HEK293 (cell line): ENCODE results near the gene DGKG.
A peak's percentile ranks its signal among the peaks of the same experiment; 100 is the strongest.

ENCODE experiments used
- CTCF ChIA-PET: fragments of 350-600 bp; formaldehyde crosslinking; extraction: SDS; loops from one replicate; lab custom pipeline; 2021; ENCODE audit warnings: antibody characterized with exemption; lab: Yijun Ruan, JAX
- POLR2A ChIA-PET: fragments of 300-600 bp; formaldehyde crosslinking; extraction: SDS; loops from one replicate; lab custom pipeline; 2020; ENCODE audit warnings: antibody characterized with exemption, inconsistent platforms; lab: Yijun Ruan, JAX
- H3K27ac ChIP-seq: fragments of 200-500 bp; sonication (Bioruptor generic); 2 replicates; pipeline ENCODE4 v1.5.1; 2014; ENCODE audit warnings: low read depth, low read length, control low read depth, inconsistent platforms; ENCODE audit errors: extremely low read depth
- H3K36me3 ChIP-seq, 2 experiments: fragments of 200-500 bp in 1 of 2; sonication (Bioruptor generic) in 1 of 2; 1 replicate in 1 of 2; 2 replicates in 1 of 2; pipeline ENCODE4 v1.5.1; 2014 to 2017; ENCODE audit warnings: inconsistent platforms in 2 of 2, low read length in 2 of 2; ENCODE audit not compliant: control insufficient read depth in 2 of 2, insufficient read depth in 1 of 2
- H3K4me1 ChIP-seq: fragments of 200-500 bp; sonication (Bioruptor generic); 2 replicates; pipeline ENCODE4 v1.5.1; 2014; ENCODE audit warnings: mild to moderate bottlenecking, low read length, inconsistent platforms; ENCODE audit not compliant: control insufficient read depth, insufficient read depth
- H3K4me3 ChIP-seq: 2 replicates; pipeline ENCODE4 v1.5.1; 2011; ENCODE audit warnings: low read depth, mild to moderate bottlenecking, control low read depth, low read length, moderate library complexity
- H3K9me3 ChIP-seq: fragments of 200-500 bp; sonication (Bioruptor generic); 2 replicates; pipeline ENCODE4 v1.5.1; 2014; ENCODE audit warnings: low read depth, low read length, inconsistent platforms; ENCODE audit not compliant: control insufficient read depth, insufficient read depth
- GLI4 ChIP-seq: fragments of 450-650 bp; formaldehyde crosslinking; IDR thresholded peaks from 2 replicates; pipeline ENCODE4 v1.5.1; 2016; ENCODE audit warnings: missing biosample characterization, missing genetic modification characterization
- MEIS1 ChIP-seq: sonication (generic); formaldehyde crosslinking; IDR thresholded peaks from 2 replicates; pipeline ENCODE4 v1.8.1; 2022; ENCODE audit warnings: missing genetic modification reagents, mild to moderate bottlenecking, borderline replicate concordance
- ZBTB17 ChIP-seq: fragments of 450-650 bp; formaldehyde crosslinking; IDR thresholded peaks from 2 replicates; pipeline ENCODE4 v1.5.1; 2016; ENCODE audit warnings: missing biosample characterization, missing genetic modification characterization
- ZBTB26 ChIP-seq: fragments of 450-650 bp; formaldehyde crosslinking; optimal IDR thresholded peaks from 2 replicates; pipeline ENCODE3; 2016; ENCODE audit warnings: missing biosample characterization, mild to moderate bottlenecking, missing genetic modification characterization
- ZBTB48 ChIP-seq: fragments of 450-650 bp; formaldehyde crosslinking; IDR thresholded peaks from 2 replicates; pipeline ENCODE4 v1.5.1; 2016; ENCODE audit warnings: missing biosample characterization, missing genetic modification characterization
- ZBTB49 ChIP-seq: fragments of 450-650 bp; formaldehyde crosslinking; IDR thresholded peaks from 2 replicates; pipeline ENCODE4 v1.5.1; 2016; ENCODE audit warnings: missing biosample characterization, missing genetic modification characterization, low read depth
- ZFP41 ChIP-seq: fragments of 450-650 bp; formaldehyde crosslinking; IDR thresholded peaks from 2 replicates; pipeline ENCODE4 v1.5.1; 2016; ENCODE audit warnings: missing biosample characterization, missing genetic modification characterization, borderline replicate concordance
- ZNF112 ChIP-seq: fragments of 450-650 bp; formaldehyde crosslinking; IDR thresholded peaks from 2 replicates; pipeline ENCODE4 v1.5.0; 2017; ENCODE audit warnings: missing biosample characterization, missing genetic modification characterization
- ZNF18 ChIP-seq: fragments of 450-650 bp; formaldehyde crosslinking; IDR thresholded peaks from 2 replicates; pipeline ENCODE4 v1.5.1; 2016; ENCODE audit warnings: missing biosample characterization, missing genetic modification characterization
- ZNF223 ChIP-seq: fragments of 450-650 bp; formaldehyde crosslinking; IDR thresholded peaks from 2 replicates; pipeline ENCODE4 v1.5.1; 2016; ENCODE audit warnings: missing biosample characterization, missing genetic modification characterization
- ZNF274 ChIP-seq, 2 experiments: fragments of 200-500 bp in 1 of 2; fragments of 450-650 bp in 1 of 2; sonication (Bioruptor generic) in 1 of 2; formaldehyde crosslinking in 1 of 2; IDR thresholded peaks; 2 replicates each; pipeline versions ENCODE4 v1.5.1 to v1.6.1; 2014 to 2016; ENCODE audit warnings: borderline replicate concordance in 1 of 2, inconsistent platforms in 1 of 2, low read length in 1 of 2, missing biosample characterization in 1 of 2, missing genetic modification characterization in 1 of 2
- ZNF341 ChIP-seq: fragments of 450-650 bp; formaldehyde crosslinking; IDR thresholded peaks from 2 replicates; pipeline ENCODE4; 2016; ENCODE audit warnings: low read depth, missing biosample characterization, missing genetic modification characterization
- ZNF404 ChIP-seq: fragments of 450-650 bp; formaldehyde crosslinking; IDR thresholded peaks from 2 replicates; pipeline ENCODE4 v1.5.1; 2017; ENCODE audit warnings: missing biosample characterization, missing genetic modification characterization
- ZNF433 ChIP-seq: fragments of 450-650 bp; formaldehyde crosslinking; IDR thresholded peaks from 2 replicates; pipeline ENCODE4 v1.5.1; 2016; ENCODE audit warnings: missing biosample characterization, missing genetic modification characterization, low read depth
- ZNF544 ChIP-seq: fragments of 450-650 bp; formaldehyde crosslinking; IDR thresholded peaks from 2 replicates; pipeline ENCODE4 v1.5.0; 2017; ENCODE audit warnings: missing biosample characterization, missing genetic modification characterization
- ZNF555 ChIP-seq: fragments of 450-650 bp; formaldehyde crosslinking; conservative IDR thresholded peaks from 2 replicates; pipeline ENCODE4 v1.5.1; 2017; ENCODE audit warnings: missing biosample characterization, mild to moderate bottlenecking, missing genetic modification characterization, inconsistent platforms
- ZNF558 ChIP-seq: fragments of 450-650 bp; formaldehyde crosslinking; IDR thresholded peaks from 2 replicates; pipeline ENCODE4 v1.5.1; 2016; ENCODE audit warnings: missing biosample characterization, missing genetic modification characterization
- ZNF561 ChIP-seq: fragments of 450-650 bp; IDR thresholded peaks from 2 replicates; pipeline ENCODE4 v1.5.1; 2018; ENCODE audit warnings: missing biosample characterization, missing genetic modification characterization, borderline replicate concordance
- ZNF585B ChIP-seq: fragments of 450-650 bp; formaldehyde crosslinking; IDR thresholded peaks from 2 replicates; pipeline ENCODE4 v1.5.1; 2016; ENCODE audit warnings: missing biosample characterization, missing genetic modification characterization
- ZNF843 ChIP-seq: fragments of 450-650 bp; formaldehyde crosslinking; IDR thresholded peaks from 2 replicates; pipeline ENCODE4 v1.5.1; 2016; ENCODE audit warnings: missing biosample characterization, missing genetic modification characterization

Gene DGKG

GRCh38 chr3:186210852-186211500 is 151.1 kb downstream of the DGKG start:
- H3K9me3 ChIP-seq: no peaks in the 10 kb centered on the region
- no peak overlapping the region for H3K27ac ChIP-seq
- POLR2A ChIA-PET: no interaction called here
- H3K36me3 ChIP-seq: no peaks in the 10 kb centered on the region
- H3K4me1 ChIP-seq: no peaks in the 10 kb centered on the region
- H3K4me3 ChIP-seq: no peak overlapping the region
- TF ChIP-seq ZNF585B: no peak
- TF ChIP-seq ZBTB26: no peak
- no peak for TF ChIP-seq ZBTB48 (tag by site-specific recombination)
- TF ChIP-seq ZNF558: no peak
- no peak for TF ChIP-seq ZNF112 (tag by site-specific recombination)
- no peak for TF ChIP-seq ZNF555 (tag by site-specific recombination)
- TF ChIP-seq GLI4 (tag by site-specific recombination): no peak
- TF ChIP-seq ZNF223 (tag by site-specific recombination): no peak
- no peak for TF ChIP-seq ZNF404
- no peak for TF ChIP-seq ZNF544 (tag by site-specific recombination)
- no peak for TF ChIP-seq ZNF274 (IDR thresholded peaks at IDR 0.05; ENCODE audit: low read length)
- TF ChIP-seq ZNF274 (tag by site-specific recombination; IDR thresholded peaks at IDR 0.05; ENCODE audit: borderline replicate concordance): no peak
- TF ChIP-seq ZNF561: no peak
- TF ChIP-seq ZFP41 (tag by site-specific recombination): no peak
- no peak for TF ChIP-seq ZNF843 (tag by site-specific recombination)
- no peak for TF ChIP-seq MEIS1 (CRISPR knock-in tag)
- no peak for TF ChIP-seq ZNF18 (tag by site-specific recombination)
- TF ChIP-seq ZBTB49 (tag by site-specific recombination): no peak
- no peak for TF ChIP-seq ZBTB17
- no peak for TF ChIP-seq ZNF341
- CTCF ChIA-PET: interaction anchor here (0.6 to 1.1 kb wide), 2 partner anchors 9 to 45 kb away, joined by 3 read pairs; no protein-coding TSS in a partner anchor

- CTCF ChIA-PET: interaction anchor here (0.6 to 1.1 kb wide), 2 partner anchors 8 to 46 kb away, joined by 3 read pairs; no protein-coding TSS in a partner anchor
- TF ChIP-seq ZNF433 (tag by site-specific recombination) (no peak), ZBTB17 (peak; percentile 46), ZNF341 (0 out of 2 replicates have a peak, but pooled peaks have one; percentile 16)
- TF ChIP-seq, all 188 proteins: peak for 2
- POLR2A ChIA-PET: no interaction called here
- Histone ChIP-seq H3K4me1 (no peaks in the 10 kb centered on the region), H3K4me3 (no peak overlapping the region), H3K27ac (no peak overlapping the region; the same call in 1 of the 2 replicates), H3K9me3 (no peaks in the 10 kb centered on the region), H3K36me3 (no peaks in the 10 kb centered on the region)
Observed at GRCh38 chr3:186209810-186210752, 152.0 kb downstream of the DGKG start.
